GM18870 (cell line): Measurements from ENCODE around the gene PYHIN1.
A peak's percentile ranks its signal among the peaks of the same experiment; 100 is the strongest.

Experiments
- ATAC-seq: cut with Tn5 transposase; IDR thresholded peaks from one replicate; pipeline ENCODE4 v1.9.1; 2021; ENCODE audit warnings: moderate library complexity; ENCODE audit not compliant: unreplicated experiment

Gene PYHIN1

GRCh38 chr1:159011751-159012150 lies 80.4 kb downstream of the PYHIN1 start:
- ATAC-seq, result no peak

- ATAC-seq, result no peak
These were observed 81.1 kb downstream of the PYHIN1 start for GRCh38 chr1:159012495-159012894.

- no peak for ATAC-seq
These were observed 82.7 kb downstream of the PYHIN1 start for GRCh38 chr1:159014003-159014571.

- no peak for ATAC-seq
These were observed 83.5 kb downstream of the PYHIN1 start for GRCh38 chr1:159014851-159015250.

GRCh38 chr1:159015440-159015909 lies 84.1 kb downstream of the PYHIN1 start:
- ATAC-seq, result peak; percentile 90

- ATAC-seq, result no peak
These were observed 92.4 kb downstream of the PYHIN1 start for GRCh38 chr1:159023723-159024122.

GRCh38 chr1:159025043-159025442 lies 93.7 kb downstream of the PYHIN1 start:
- no peak for ATAC-seq
